HUES64 (cell line): ENCODE measurements around the gene TMED10.

Experiments
- H3K27ac ChIP-seq: 2 replicates; pipeline ENCODE4 v1.7.0; 2013; ENCODE audit warnings: low read depth, low read length, inconsistent platforms
- H3K27me3 ChIP-seq: 2 replicates; pipeline ENCODE4 v1.6.1; 2013; ENCODE audit warnings: mild to moderate bottlenecking, low read length; ENCODE audit not compliant: insufficient read depth
- H3K36me3 ChIP-seq: 2 replicates; pipeline ENCODE4 v1.6.1; 2013; ENCODE audit warnings: mild to moderate bottlenecking, low read length; ENCODE audit not compliant: insufficient read depth
- H3K4me1 ChIP-seq: 2 replicates; pipeline ENCODE4 v1.6.1; 2013; ENCODE audit warnings: mild to moderate bottlenecking, low read length, moderate library complexity; ENCODE audit not compliant: insufficient read depth
- H3K4me3 ChIP-seq: 2 replicates; pipeline ENCODE4 v1.5.1; 2013; ENCODE audit warnings: mild to moderate bottlenecking, low read length, moderate library complexity
- H3K9ac ChIP-seq: 2 replicates; pipeline ENCODE4 v1.6.1; 2013; ENCODE audit warnings: mild to moderate bottlenecking, low read depth, low read length
- H3K9me3 ChIP-seq: 2 replicates; pipeline ENCODE4 v1.6.1; 2013; ENCODE audit warnings: low read depth, low read length; ENCODE audit not compliant: insufficient read depth
- WGBS: fragments of 150-250, 120-280 bp; methylation state at CpG from one replicate; pipeline ENCODE4 v1.1.7; 2013; ENCODE audit warnings: missing lambda C conversion rate; 5-methylcytosine and 5-hydroxymethylcytosine counted together

Gene TMED10

DNA sequence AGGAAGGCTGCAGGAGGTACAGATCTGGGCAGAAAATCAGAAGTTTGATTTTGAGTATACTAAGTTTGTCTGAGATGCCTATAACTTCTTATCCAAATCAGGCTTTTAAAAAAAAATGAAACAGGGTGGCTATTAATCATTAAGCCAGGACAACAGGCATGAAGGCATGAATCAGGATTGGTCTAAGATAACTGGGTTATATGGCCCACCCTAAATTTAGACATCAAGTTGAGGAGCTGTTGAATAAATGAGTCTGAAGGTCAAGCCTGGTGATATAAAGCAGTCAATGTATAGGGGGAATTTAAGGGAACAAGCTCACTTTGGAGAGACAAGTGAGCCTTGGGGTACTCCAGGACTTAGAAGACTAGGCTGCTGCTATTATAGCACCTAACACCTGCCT is 78.2 kb downstream of the TMED10 start:
- Histone ChIP-seq H3K27me3 (no peaks in the 10 kb centered on the region), H3K9me3 (no peaks in the 10 kb centered on the region), H3K4me3 (no peak overlapping the region), H3K36me3 (peaks cover 88% of the 10 kb centered on the region), H3K9ac (no peak overlapping the region), H3K4me1 (peaks cover under 1% of the 10 kb centered on the region; the same call in 1 of the 2 replicates), H3K27ac (no peak overlapping the region)

DNA sequence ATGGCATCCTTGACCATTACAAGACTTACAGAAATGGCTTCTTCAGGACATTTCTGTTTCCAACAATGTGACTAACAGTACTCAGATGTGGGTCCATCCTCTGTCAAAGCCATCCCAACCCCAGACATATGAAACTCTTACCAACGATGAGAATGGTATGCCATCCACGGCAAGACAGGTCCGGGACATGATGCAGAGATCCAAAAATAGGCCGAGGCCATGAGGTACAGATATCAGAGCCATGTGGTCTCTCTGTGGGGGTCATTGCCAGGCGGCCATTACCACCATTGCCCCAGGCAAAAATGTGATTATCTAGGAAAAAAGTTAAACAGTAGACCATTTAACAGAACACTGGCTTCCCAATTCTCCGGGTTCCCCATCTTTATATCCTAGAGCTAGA is 79.5 kb downstream of the TMED10 start:
- H3K4me3 ChIP-seq: no peak overlapping the region
- H3K36me3 ChIP-seq: peaks cover 82% of the 10 kb centered on the region
- H3K27me3 ChIP-seq: no peaks in the 10 kb centered on the region
- H3K9ac ChIP-seq: no peak overlapping the region
- H3K4me1 ChIP-seq: peaks cover 8% of the 10 kb centered on the region; the same call in 1 of the 2 replicates
- H3K27ac ChIP-seq: no peak overlapping the region
- WGBS: 94% methylated on average over 6 of the region's 6 CpGs
- H3K9me3 ChIP-seq: no peaks in the 10 kb centered on the region

DNA sequence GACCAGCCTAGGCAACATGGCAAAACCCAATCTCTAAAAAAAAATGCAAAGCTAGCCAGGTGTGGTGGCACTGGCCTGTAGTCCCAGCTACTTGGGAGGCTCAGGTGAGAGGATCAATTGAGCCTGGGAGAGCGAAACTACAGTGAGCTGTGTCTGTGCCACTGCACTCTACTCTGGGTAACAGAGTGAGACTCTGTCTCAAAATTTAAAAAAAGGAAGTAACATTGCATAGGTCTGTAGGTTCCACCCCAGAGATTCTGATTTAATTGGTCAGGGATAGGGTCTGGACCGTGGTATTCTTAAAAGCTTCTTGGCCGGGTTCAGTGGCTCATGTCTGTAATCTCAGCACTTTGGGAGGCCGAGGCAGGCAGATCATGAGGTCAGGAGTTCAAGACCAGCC is 80.7 kb downstream of the TMED10 start:
- 95% methylated on average over 4 of the region's 4 CpGs for WGBS
- H3K27me3 ChIP-seq: no peaks in the 10 kb centered on the region
- no peaks in the 10 kb centered on the region for H3K9me3 ChIP-seq
- no peak overlapping the region for H3K27ac ChIP-seq
- no peak overlapping the region for H3K4me3 ChIP-seq
- peaks cover 80% of the 10 kb centered on the region for H3K36me3 ChIP-seq
- H3K9ac ChIP-seq: no peak overlapping the region
- H3K4me1 ChIP-seq: peaks cover 8% of the 10 kb centered on the region; the same call in 1 of the 2 replicates

GRCh38 chr14:75094896-75095295 is 81.5 kb downstream of the TMED10 start:
- Histone ChIP-seq H3K36me3 (peaks cover 79% of the 10 kb centered on the region), H3K4me3 (no peak overlapping the region), H3K9ac (no peak overlapping the region), H3K4me1 (peaks cover 8% of the 10 kb centered on the region; the same call in 1 of the 2 replicates), H3K27ac (no peak overlapping the region), H3K27me3 (no peaks in the 10 kb centered on the region), H3K9me3 (no peaks in the 10 kb centered on the region)
- WGBS: 100% methylated on average over 2 of the region's 3 CpGs

DNA sequence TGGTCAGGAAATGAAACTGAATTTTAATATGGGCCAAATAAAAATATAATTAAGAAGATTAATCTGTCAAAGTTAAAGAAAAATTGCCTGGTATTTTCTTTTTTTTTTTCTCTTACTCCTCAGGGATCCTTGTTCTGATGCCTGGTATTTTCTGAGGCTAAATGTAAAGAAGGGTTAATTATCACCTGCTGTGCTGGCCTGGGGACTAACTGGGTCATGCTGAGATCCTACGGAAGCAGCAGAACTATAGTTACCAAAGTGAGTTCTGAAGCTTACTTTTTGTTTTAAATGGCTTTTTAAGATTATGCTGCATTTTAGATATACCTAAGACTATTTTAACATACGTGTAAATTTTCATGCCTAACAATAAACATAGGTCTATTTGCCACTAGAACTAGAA is 83.7 kb downstream of the TMED10 start:
- Histone ChIP-seq H3K4me3 (no peak overlapping the region), H3K9me3 (no peaks in the 10 kb centered on the region), H3K36me3 (peaks cover 70% of the 10 kb centered on the region), H3K27me3 (no peaks in the 10 kb centered on the region), H3K4me1 (peaks cover 8% of the 10 kb centered on the region; the same call in 1 of the 2 replicates), H3K9ac (no peak overlapping the region), H3K27ac (no peak overlapping the region)
- 28% methylated on average over 2 of the region's 2 CpGs for WGBS

- 87% methylated on average over 8 of the region's 8 CpGs for WGBS
- no peak overlapping the region for H3K27ac ChIP-seq
- H3K4me1 ChIP-seq: peaks cover 8% of the 10 kb centered on the region; the same call in 1 of the 2 replicates
- H3K4me3 ChIP-seq: no peak overlapping the region
- H3K9ac ChIP-seq: no peak overlapping the region
- H3K27me3 ChIP-seq: no peaks in the 10 kb centered on the region
- peaks cover 70% of the 10 kb centered on the region for H3K36me3 ChIP-seq
- H3K9me3 ChIP-seq: no peaks in the 10 kb centered on the region
Observed at GRCh38 chr14:75091251-75091650, 85.2 kb downstream of the TMED10 start.

DNA sequence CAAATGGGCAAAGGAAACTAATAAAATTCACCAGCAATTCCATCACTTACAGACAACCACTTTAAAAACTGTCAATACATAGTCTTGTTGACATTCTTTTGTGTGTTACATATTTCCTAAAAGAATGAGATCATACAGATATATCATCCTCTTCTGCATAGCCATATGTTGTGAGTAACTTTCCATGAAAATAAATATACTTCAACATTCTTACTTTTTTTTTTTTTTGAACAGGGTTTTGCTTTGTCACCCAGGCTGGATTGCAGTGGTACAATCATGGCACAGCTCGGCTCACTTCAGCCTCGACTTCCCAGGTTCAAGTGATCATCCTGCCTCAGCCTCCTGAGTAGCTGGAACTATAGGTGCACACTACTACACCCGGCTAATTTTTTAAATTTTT is 86.1 kb downstream of the TMED10 start:
- H3K27me3 ChIP-seq: no peaks in the 10 kb centered on the region
- no peak overlapping the region for H3K9ac ChIP-seq
- H3K4me3 ChIP-seq: no peak overlapping the region
- 96% methylated on average over 3 of the region's 3 CpGs for WGBS
- H3K36me3 ChIP-seq: peaks cover 69% of the 10 kb centered on the region
- H3K9me3 ChIP-seq: no peaks in the 10 kb centered on the region
- no peak overlapping the region for H3K27ac ChIP-seq
- peaks cover 8% of the 10 kb centered on the region; the same call in 1 of the 2 replicates for H3K4me1 ChIP-seq

DNA sequence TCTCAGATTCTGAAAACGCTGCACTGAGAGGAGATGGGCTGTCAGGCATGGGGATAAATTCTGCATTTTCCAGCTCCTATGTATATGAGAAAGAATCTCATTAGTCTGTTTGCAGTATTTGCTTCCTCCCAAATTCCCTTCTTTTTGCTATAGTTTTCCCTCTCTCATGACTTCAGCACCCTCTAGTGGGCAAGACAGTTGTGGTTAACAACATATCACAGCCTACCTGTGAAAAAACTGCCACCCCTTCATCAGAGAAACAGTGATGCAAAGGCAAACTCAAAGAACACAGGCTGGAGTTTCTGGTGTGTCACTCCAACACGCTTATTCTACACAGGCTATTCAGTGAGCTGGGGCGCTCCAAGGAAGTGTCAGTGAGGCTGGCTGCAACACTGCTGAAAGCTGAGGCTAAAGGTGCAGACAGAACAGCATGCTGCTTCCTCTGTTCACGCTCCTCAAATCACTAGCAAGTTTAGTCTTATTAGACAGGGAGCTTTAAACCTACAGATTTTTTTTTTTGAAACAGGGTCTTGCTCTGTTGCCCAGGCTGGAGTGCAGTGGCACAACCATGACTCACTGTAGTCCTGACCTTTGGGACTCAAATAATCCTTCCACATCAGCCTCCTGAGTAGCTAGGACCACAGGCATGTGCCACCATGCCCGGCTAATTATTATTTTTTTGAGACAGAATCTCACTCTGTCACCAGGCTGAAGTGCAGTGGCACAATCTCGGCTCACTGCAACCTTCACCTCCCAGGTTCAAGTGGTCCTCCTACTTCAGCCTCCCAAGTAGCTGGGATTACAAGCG is 87.6 kb downstream of the TMED10 start:
- Histone ChIP-seq H3K9me3 (no peaks in the 10 kb centered on the region), H3K36me3 (peaks cover 69% of the 10 kb centered on the region)
- WGBS: 80% methylated on average over 7 of the region's 7 CpGs

DNA sequence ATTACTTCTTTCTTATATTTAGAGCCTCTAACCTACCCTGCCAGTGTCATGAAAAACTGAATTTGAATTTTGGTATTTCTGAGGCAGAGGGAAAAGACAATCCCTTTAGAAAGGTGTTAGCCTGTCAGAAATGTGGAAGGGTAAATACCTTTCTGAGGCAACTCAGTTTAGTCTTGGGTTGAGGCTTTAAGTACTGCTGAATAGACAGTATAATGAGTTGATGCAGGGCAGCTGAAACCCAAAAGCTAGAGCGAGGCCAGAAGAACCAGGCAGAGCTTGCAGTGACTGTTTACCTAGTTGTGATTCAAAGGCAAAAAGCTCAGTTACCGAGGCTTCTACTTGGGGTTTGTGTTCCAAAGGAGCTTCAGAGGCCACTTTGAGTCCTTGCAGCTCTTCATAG is 88.3 kb downstream of the TMED10 start:
- 92% methylated on average over 2 of the region's 2 CpGs for WGBS

More for the DNA sequence above, 87.6 kb downstream of the TMED10 start:
- Histone ChIP-seq H3K4me1 (peaks cover 8% of the 10 kb centered on the region; the same call in 1 of the 2 replicates), H3K27me3 (no peaks in the 10 kb centered on the region), H3K9ac (no peak overlapping the region), H3K4me3 (no peak overlapping the region), H3K27ac (no peak overlapping the region)

GRCh38 chr14:75084513-75084912 is 91.9 kb downstream of the TMED10 start:
- 94% methylated on average over 5 of the region's 5 CpGs for WGBS
- Histone ChIP-seq H3K4me1 (no peaks in the 10 kb centered on the region), H3K9ac (no peak overlapping the region), H3K4me3 (no peak overlapping the region), H3K36me3 (peaks cover 71% of the 10 kb centered on the region), H3K27me3 (no peaks in the 10 kb centered on the region), H3K9me3 (no peaks in the 10 kb centered on the region), H3K27ac (no peak overlapping the region)

More for the DNA sequence above, 88.3 kb downstream of the TMED10 start:
- Histone ChIP-seq H3K27ac (no peak overlapping the region), H3K4me1 (peaks cover 7% of the 10 kb centered on the region; the same call in 1 of the 2 replicates), H3K36me3 (peaks cover 71% of the 10 kb centered on the region), H3K9me3 (no peaks in the 10 kb centered on the region), H3K4me3 (no peak overlapping the region), H3K27me3 (no peaks in the 10 kb centered on the region), H3K9ac (no peak overlapping the region)

GRCh38 chr14:75083271-75083670 is 93.1 kb downstream of the TMED10 start:
- WGBS: 86% methylated on average over 1 of the region's 1 CpG
- H3K4me1 ChIP-seq: no peaks in the 10 kb centered on the region
- H3K9ac ChIP-seq: no peak overlapping the region
- no peak overlapping the region for H3K4me3 ChIP-seq
- no peaks in the 10 kb centered on the region for H3K9me3 ChIP-seq
- H3K27me3 ChIP-seq: no peaks in the 10 kb centered on the region
- H3K36me3 ChIP-seq: peaks cover 69% of the 10 kb centered on the region
- no peak overlapping the region for H3K27ac ChIP-seq
